Activated CD4-positive, alpha-beta T cell treated with anti-CD3 and anti-CD28 coated beads for 4 hours (primary cell): ENCODE data around the gene KLHL26.

Source experiments
- DNase-seq, 2 donors: peaks; one replicate each; pipeline ENCODE4 v3.0.0-alpha.2; 2020

KLHL26 gene

DNA sequence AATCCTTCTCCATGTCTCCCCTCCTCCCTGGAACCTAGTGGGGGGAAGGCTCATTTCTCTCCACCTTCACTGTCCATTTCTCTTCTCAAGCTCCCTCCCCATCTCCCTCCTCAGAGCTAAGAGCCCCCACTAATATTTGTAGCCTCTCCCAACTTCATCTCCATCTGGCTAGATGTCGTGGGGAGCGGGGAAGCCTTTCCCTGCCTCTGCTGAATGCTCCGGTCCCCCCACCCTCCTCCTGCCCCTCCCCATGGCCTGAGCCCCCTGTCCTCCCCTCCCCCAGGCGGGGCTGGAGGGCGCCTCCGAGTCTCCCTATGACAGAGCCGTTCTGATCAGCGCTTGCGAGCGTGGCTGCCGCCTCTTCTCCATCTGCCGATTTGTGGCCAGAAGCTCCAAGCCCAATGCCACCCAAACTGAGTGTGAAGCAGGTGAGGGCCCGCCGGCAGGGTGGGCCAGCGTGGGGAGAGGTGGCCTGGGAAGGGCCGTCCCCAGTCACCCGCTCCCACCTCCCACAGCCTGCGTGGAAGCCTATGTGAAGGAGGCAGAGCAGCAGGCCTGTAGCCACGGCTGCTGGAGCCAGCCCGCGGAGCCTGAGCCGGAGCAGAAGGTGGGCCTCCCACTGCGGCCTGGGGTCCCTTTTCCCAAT lies 23.1 kb upstream of the KLHL26 start:
- DNase-seq = no peak

GRCh38 chr19:18616023-18616422 lies 20.8 kb upstream of the KLHL26 start:
- DNase-seq = no peak

GRCh38 chr19:18617562-18617961 lies 19.3 kb upstream of the KLHL26 start:
- DNase-seq = no peak

DNA sequence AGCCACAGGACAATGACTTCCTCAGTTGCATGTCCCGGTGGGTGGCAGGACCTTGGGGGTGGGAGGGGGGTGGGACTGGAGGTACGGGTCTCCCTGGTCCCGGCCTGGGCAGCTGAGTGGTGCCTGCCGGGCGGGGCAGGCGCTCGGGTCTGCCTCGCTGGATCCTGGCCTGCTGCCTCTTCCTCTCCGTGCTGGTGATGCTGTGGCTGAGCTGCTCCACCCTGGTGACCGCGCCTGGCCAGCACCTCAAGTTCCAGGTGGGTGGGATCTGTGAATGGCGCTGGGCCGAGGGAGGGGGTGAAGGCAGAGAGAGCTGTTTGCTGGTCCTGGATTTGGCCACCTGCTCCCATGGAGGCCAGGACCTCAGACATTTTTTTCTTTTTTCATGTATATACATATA lies 18.6 kb upstream of the KLHL26 start:
- no peak for DNase-seq

DNA sequence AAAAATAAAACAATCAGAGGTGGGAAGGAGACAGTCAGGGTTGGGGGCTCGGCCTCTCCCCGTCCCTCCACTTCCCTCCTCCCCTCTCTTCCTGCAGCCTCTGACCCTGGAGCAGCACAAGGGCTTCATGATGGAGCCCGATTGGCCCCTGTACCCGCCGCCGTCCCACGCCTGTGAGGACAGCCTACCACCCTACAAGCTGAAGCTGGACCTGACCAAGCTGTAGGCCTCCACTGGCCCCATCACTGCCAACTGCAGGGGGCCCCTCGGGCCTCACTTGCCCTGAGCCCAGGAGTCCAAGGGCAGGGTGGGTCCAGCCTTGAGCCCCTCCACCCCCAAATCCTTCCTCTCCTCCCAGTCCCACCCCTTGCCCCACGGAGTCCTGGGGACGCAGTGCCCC lies 16.5 kb upstream of the KLHL26 start:
- DNase-seq = no peak

GRCh38 chr19:18620902-18621301 lies 15.9 kb upstream of the KLHL26 start:
- no peak for DNase-seq

GRCh38 chr19:18626906-18627305 lies 9.9 kb upstream of the KLHL26 start:
- no peak for DNase-seq

GRCh38 chr19:18629166-18630088 lies 7.4 kb upstream of the KLHL26 start:
- DNase-seq = no peak

GRCh38 chr19:18633321-18633720 lies 3.5 kb upstream of the KLHL26 start:
- no peak for DNase-seq

GRCh38 chr19:18634612-18635297 lies 2.1 kb upstream of the KLHL26 start:
- DNase-seq = no peak

- no peak for DNase-seq
These were observed 1.0 kb upstream of the KLHL26 start for GRCh38 chr19:18635831-18636182.

DNA sequence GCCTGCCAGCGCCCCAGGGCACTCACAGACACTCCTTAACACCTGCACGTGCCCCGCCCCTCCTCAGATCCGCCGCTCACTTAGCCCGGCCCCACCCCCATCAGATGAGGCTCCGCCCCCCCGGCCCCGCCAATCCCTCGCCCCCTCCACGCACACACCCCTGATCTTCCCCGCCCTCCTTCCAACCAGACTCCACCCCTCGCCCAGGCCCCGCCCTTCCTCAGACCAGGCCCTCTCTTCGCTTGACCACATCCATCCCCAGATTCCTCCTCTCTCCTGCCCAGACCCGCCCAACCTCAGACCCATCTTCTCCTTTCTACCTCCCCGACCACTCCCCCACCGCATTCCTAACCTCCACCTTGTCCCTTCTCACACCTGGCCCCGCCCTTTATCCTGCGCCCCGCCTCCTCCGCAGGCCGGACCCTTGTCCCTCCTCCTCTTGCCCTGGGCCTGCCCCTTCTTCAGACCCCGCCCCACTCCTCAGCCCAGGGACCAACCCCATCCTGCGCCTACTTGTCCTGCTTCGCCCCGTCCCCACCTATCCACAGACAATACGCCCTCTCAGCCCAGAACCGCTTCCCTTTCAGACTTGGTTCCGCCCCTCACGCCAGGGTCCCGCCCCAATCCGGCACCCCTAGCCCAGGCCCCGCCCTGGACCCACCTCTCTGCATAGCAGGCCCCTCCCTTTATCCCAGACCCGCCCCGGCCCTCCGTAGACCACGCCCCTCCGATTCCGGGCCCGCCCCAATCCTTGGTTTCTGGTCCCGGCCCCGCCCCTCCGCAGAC lies 452 bp upstream of the KLHL26 start:
- DNase-seq = peak; percentile 99 to 100

DNA sequence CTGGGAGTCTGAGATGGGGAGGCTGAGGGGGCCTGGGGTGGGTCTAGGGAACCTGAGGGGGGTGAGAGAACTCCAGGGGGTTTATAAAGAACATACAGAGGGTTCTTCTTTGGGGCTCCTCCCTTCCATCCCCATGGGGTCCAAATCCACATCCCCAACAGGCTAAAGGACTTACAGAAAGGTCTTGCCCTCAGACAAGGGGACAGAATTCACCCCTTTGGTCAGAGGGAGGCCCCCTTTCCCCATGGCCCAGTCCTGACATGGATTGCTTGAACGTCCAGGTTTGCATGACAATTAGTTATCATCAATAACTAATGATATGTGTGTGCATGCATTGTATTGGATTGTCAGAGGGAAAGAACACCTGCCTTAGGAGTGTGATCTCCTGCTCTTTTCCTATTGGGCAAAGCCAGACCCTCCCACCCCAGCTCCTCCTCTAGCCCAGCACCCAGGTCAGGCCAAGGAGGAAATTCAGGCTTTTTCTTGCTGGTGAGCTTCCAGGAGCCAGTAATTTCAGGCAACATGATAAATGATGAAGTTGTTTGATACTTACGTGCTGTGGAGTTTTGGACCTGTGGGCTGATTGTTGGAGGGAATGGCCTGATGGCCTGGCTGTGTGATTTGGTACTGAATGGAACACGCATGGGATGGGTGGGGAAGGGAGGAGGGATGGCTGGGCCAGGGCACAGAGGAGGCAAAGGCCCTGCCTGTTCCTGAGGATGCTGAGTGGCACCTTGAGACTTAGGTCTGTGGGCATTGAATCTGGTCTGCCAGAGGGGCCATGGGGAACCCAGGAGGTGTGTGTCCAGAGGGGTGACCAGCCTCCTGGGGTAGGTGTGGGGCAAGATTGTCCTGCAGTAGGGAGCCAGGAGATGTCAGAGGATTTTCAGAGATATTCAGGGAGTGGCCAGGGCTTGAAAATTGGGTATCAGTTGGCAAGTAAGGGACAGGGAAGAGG lies 1.1 kb downstream of the KLHL26 start:
- no peak for DNase-seq

DNA sequence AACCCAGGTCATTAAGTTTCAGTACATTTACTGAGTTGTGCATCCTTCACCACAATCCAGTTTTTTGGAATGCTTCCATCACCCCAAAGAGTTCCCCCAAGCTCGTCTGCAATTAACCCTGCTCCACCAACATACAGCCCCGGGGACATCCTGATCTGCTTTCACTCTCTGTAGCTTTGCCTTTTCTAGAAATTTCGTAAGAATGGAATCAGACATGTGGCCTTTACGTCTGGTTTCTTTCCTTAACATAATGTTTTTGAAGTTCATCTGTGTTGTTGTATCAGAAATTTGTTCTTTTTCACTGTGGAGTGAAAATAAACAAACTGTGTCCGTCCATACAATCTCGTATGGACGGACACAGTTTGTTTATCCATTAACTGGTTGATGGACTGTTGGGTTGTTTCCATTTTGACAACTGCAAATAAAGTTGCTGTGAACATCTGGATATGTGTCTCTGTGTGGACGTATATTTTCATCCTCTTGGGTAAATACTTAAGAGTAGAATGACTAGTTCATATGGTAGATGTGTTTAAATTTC lies 2.9 kb downstream of the KLHL26 start:
- no peak for DNase-seq

DNA sequence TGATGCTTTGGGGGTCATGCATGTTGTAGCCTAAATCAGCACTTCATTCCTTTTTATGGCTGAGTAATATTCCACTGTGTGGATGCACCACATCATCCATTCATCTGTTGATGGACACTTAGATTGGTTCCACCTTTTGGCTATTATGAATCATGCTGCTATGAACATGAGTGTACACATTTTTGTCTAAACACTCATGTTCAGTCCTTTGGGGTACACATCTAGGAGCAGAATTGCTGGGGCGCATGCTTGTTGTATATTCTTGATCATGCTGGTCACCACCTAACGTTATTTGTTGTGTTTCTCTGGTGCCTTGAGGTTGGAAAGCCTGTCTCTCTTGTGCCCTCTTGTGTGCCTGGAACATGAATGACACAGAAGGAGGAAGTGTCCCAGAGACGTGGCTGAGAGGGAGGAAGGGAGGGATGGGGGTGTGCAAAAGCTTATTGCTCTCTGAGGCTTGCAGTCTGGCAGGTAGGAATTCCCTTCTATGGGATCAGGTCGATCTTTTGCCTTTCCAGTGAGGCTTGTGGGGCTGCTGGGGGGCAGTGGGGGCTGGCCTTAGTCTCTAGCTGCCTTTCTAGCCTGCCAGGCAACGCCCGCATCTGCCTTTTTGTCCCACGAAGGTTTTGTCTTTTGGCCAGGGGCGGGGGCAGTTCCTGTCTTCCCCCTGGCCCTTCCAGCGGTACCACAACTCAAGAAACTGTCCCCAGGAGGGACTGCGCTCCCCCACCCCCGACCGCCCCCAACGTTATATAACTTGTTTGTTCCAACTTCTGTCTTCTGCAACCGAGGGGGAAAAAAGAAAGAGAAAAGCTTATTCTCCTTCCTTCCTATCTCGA lies 7.6 kb downstream of the KLHL26 start:
- DNase-seq = no peak

- no peak for DNase-seq
These were observed 8.2 kb downstream of the KLHL26 start for GRCh38 chr19:18645035-18645511.

GRCh38 chr19:18646535-18647370 lies 9.9 kb downstream of the KLHL26 start:
- DNase-seq = no peak

DNA sequence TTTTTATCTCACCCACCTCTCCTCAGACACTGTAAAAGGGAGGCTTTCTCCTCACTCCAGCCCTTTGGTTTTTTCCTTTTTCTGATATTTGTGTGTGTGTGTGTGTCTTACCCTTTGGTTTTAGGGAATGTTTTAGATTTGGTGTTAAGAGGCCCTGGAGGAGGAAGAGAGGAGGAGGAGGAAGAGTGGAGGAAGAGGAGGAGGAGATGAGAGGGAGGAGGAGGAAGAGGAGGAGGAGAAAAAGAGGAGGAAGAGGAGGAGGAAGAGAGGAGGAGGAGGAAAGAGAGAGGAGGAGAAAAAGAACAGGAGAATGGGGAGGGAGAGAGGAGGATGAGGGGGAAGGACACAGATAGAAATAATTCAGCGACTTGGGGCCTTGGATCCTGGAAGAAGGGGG lies 10.5 kb downstream of the KLHL26 start:
- no peak for DNase-seq

DNA sequence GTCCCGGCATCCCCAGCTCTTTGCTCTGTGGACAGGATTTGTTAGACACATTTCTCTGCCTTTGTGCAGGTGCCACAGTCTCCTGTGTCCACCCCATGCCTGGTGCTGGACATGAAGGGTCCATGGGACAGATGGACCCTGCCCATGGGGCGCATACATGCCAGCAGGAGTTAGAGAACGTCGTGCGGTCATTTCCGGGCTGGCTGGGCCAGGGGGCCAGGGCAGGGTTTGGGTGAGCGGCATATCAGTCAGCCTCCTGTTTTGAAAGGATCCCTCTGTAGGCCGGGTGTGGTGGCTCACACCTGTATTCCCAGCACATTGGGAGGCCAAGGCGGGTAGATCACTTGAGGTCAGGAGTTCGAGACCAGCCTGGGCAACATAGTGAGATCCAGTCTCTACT lies 11.0 kb downstream of the KLHL26 start:
- DNase-seq = no peak

DNA sequence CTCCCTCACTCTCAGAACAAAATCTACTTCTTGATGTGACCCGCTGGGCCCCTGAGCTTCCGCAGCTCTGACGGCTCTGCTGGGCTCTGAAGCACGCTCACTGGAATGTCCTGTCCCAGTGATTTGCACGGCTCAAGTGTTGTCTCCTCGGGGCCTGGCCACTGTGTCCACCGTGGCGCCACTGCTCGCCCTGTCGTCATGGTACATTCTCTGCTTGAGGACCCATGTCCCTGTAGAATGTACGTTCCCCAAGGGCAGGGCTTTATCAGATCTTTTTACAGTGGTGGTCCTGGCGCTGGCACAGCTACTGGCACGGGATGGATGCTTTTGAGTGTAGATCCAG lies 12.1 kb downstream of the KLHL26 start:
- DNase-seq = no peak
